Activated CD4-positive, alpha-beta T cell treated with anti-CD3 and anti-CD28 coated beads for 24 hours (primary cell): Measurements from ENCODE around the gene SHISA6.
"Not testable (repeated sequence)": the region's sequence is repeated elsewhere in the genome, so short reads cannot be mapped to it uniquely, and the experiment has no call there.

Experiments
- DNase-seq, 2 donors: peaks; one replicate each; pipeline ENCODE4 v3.0.0-alpha.2; 2020; ENCODE audit warnings: low read depth in 2 of 2

Gene SHISA6

GRCh38 chr17:11264183-11264871 lies 23.3 kb downstream of the SHISA6 start:
- no peak for DNase-seq

GRCh38 chr17:11267999-11268575 lies 27.1 kb downstream of the SHISA6 start:
- no peak for DNase-seq

GRCh38 chr17:11269210-11269609 lies 28.2 kb downstream of the SHISA6 start:
- no peak for DNase-seq

GRCh38 chr17:11272191-11272590 lies 31.2 kb downstream of the SHISA6 start:
- DNase-seq, result no peak

GRCh38 chr17:11273596-11273995 lies 32.6 kb downstream of the SHISA6 start:
- no peak for DNase-seq

GRCh38 chr17:11274106-11274505 lies 33.1 kb downstream of the SHISA6 start:
- no peak for DNase-seq

GRCh38 chr17:11276486-11276885 lies 35.5 kb downstream of the SHISA6 start:
- no peak for DNase-seq

- DNase-seq, result no peak
These were observed 37.4 kb downstream of the SHISA6 start for GRCh38 chr17:11278186-11278991.

- DNase-seq, result no peak
These were observed 37.9 kb downstream of the SHISA6 start for GRCh38 chr17:11278992-11279270.

- DNase-seq, result no peak
These were observed 38.8 kb downstream of the SHISA6 start for GRCh38 chr17:11279776-11280344.

- no peak for DNase-seq
These were observed 41.6 kb downstream of the SHISA6 start for GRCh38 chr17:11282586-11282985.

GRCh38 chr17:11284811-11285210 lies 43.8 kb downstream of the SHISA6 start:
- DNase-seq, result no peak

- no peak for DNase-seq
These were observed 44.9 kb downstream of the SHISA6 start for GRCh38 chr17:11285946-11286345.

- DNase-seq, result no peak
These were observed 46.8 kb downstream of the SHISA6 start for GRCh38 chr17:11287791-11288190.

GRCh38 chr17:11290814-11291213 lies 49.8 kb downstream of the SHISA6 start:
- DNase-seq, result no peak

GRCh38 chr17:11292491-11292890 lies 51.5 kb downstream of the SHISA6 start:
- no peak for DNase-seq

- DNase-seq, result no peak
These were observed 52.5 kb downstream of the SHISA6 start for GRCh38 chr17:11293480-11293879.

GRCh38 chr17:11294826-11295225 lies 53.8 kb downstream of the SHISA6 start:
- no peak for DNase-seq

GRCh38 chr17:11296994-11297393 lies 56.0 kb downstream of the SHISA6 start:
- DNase-seq, result no peak

GRCh38 chr17:11298401-11298800 lies 57.4 kb downstream of the SHISA6 start:
- DNase-seq, result no peak

GRCh38 chr17:11300201-11300600 lies 59.2 kb downstream of the SHISA6 start:
- DNase-seq, result no peak

GRCh38 chr17:11300738-11301137 lies 59.7 kb downstream of the SHISA6 start:
- no peak for DNase-seq

GRCh38 chr17:11301874-11302273 lies 60.9 kb downstream of the SHISA6 start:
- not testable (repeated sequence) for DNase-seq
